HG03520 (cell line): ENCODE measurements around the gene ZBTB20.

Source experiments
- ATAC-seq: cut with Tn5 transposase; IDR thresholded peaks from one replicate; pipeline ENCODE4 v1.9.1; 2021; ENCODE audit warnings: mild to moderate bottlenecking, moderate library complexity; ENCODE audit not compliant: unreplicated experiment

Gene ZBTB20

GRCh38 chr3:114877378-114878113, 269.5 kb downstream of the ZBTB20 start:
- ATAC-seq, result no peak

- ATAC-seq, result no peak
These were observed 272.5 kb downstream of the ZBTB20 start for GRCh38 chr3:114874522-114874971.

GRCh38 chr3:114873591-114873990, 273.5 kb downstream of the ZBTB20 start:
- no peak for ATAC-seq

GRCh38 chr3:114872588-114872987, 274.5 kb downstream of the ZBTB20 start:
- no peak for ATAC-seq

- no peak for ATAC-seq
These were observed 275.0 kb downstream of the ZBTB20 start for GRCh38 chr3:114872050-114872449.

DNA sequence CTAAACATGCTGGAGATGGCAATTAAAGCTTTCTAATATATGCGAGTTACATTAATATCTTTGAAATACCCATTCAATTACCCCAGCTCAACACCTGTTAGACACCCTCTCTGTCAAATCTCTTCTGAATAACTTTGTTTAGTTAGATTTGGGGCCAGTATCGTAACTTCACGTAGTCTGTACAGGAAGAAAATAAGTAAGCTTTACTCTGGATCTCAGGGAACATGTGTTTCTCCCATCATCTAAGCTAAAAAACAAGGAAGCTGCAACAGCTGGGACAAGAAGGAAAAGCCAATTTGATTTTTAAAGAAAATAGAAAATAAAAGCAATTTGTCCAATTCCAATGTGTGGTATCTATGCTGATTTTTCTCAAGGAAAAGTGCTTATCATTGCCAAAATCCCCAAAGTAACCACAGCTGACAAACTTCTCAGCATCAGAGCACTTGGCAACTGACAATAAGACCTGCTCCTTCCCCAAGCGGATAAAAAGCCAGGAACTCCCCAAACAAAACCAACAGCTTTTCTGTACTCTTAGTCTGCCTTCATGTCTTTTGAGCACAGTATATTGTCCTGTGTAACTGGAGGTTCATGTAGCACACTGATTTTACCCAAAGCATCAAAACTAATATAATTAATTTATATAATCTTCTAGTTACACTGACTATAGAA, 279.1 kb downstream of the ZBTB20 start:
- ATAC-seq, result no peak

- no peak for ATAC-seq
These were observed 279.7 kb downstream of the ZBTB20 start for GRCh38 chr3:114867359-114867758.

DNA sequence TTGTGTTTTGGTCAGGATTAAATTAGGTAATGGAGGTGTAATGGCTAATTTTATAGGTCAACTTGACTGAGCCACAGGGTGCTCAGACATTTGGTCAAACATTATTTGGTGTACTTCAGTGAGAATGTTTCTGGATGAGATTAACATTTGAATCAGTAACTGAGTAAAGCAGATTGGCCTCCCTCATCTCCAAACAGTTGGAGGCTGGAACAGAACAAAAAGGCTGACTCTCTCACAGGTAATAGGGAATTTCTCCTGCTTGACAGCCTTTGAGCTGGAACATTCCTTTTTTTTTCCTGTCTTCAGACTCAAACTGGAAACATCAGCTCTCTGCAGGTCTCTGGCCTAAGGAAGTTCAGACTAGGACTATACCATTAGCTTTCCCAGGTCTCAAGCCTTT, 280.7 kb downstream of the ZBTB20 start:
- ATAC-seq, result no peak

- no peak for ATAC-seq
These were observed 282.1 kb downstream of the ZBTB20 start for GRCh38 chr3:114864970-114865369.

DNA sequence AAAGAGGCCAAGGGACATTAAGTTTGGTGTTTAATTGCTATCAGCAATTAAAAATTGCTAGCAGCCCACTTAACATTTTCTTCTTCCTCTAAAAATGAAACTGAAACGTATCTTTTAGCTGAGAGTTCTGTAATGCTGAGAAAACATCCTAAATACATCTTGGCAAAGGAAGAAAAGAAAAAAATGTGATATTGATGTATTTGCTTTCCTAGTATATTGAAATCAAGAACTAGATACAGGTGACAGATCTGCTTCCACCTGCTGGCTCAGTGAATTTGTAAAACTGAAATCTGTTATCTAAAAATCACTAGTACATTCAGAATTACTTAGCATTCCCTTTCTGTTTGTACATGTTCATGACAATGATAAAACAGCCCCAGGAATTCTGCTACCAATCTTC, 283.2 kb downstream of the ZBTB20 start:
- no peak for ATAC-seq

DNA sequence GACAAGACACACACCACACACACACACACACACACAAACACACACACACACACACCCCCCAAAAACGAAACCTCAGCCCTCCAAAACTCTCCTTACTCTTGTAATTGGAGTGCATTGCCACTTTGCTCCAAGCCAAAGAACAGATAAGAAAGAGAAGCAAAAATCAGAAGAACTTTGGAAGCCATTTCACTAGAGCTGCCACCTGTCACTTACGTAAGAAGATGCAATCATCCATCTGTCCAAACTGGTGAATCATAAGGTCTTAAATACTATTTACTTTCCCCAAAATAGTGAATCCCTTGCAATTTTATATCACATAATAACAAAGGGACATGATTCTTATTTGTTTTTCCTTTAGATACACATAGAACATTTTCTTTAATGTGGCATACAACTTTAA, 285.4 kb downstream of the ZBTB20 start:
- ATAC-seq, result no peak

DNA sequence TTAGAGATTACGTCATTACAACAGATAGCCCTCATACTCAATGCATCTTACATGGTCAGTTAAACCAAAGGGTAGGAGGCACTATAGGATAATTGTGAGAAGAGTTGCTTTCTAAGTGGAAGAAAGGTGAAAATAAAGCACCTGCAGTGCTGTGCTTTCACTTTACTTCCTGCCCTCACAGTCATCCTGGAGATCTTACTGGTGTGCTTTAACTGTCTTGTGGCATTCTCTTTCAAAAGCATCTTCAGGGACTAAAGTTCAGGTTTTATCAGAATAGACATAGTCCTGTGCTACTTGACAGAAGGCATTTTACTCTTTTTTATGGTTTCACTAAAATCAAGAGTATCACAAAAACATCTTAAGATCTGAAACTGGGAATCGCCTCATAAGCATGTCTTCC, 286.6 kb downstream of the ZBTB20 start:
- ATAC-seq, result no peak

- ATAC-seq, result no peak
These were observed 288.8 kb downstream of the ZBTB20 start for GRCh38 chr3:114858329-114858728.

- ATAC-seq, result no peak
These were observed 289.8 kb downstream of the ZBTB20 start for GRCh38 chr3:114857299-114857701.

GRCh38 chr3:114856835-114857234, 290.3 kb downstream of the ZBTB20 start:
- no peak for ATAC-seq

- peak; percentile 84 for ATAC-seq
These were observed 291.2 kb downstream of the ZBTB20 start for GRCh38 chr3:114855839-114856238.

DNA sequence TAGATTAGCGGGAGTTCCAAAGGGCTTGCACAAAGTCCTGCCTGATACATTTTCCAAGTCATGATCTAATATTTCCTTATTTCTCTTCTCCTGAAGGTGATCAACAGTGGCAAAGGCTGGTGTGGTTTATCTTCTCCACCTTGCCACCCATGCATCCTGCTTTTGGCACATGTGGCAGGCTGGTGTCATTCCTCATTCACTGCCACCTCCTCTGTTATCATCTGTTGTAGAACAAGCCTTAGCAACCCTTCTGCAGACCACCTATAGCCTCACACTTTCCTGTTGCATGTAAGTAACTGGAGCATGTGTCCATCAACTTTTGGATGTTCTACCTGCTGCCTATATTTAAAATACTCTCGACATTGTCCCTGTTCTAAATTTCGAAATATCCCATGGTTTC, 294.1 kb downstream of the ZBTB20 start:
- no peak for ATAC-seq

DNA sequence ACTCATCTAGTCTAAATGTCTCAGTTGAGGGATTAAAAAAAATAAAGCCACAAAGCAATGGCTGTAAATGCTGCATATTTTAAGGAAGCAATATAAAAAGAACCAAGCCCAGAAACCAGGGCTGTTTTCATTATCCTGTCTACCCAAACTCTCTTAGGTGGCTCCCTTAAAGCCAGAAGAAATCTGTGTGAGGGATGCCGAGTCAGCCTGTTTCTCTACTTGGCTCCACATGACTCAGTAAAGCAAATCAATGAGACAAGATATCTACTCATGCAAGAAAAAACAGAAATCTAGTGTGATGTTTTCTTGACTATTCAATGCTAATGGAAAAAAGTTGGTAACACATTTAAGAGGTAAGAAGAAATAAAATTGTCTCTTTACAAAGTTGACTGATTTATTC, 296.2 kb downstream of the ZBTB20 start:
- no peak for ATAC-seq

GRCh38 chr3:114848643-114849350, 298.3 kb downstream of the ZBTB20 start:
- no peak for ATAC-seq

GRCh38 chr3:114848082-114848481, 299.0 kb downstream of the ZBTB20 start:
- ATAC-seq, result no peak

GRCh38 chr3:114847564-114847963, 299.5 kb downstream of the ZBTB20 start:
- no peak for ATAC-seq

GRCh38 chr3:114846779-114847178, 300.3 kb downstream of the ZBTB20 start:
- ATAC-seq, result no peak
